ENCODE data around the gene NCDN.
A peak's percentile ranks its signal among the peaks of the same experiment; 100 is the strongest.

Gene NCDN

GRCh38 chr1:35555601-35556477, 1.8 kb upstream of the NCDN start:
- no peak for DNase-seq

DNA sequence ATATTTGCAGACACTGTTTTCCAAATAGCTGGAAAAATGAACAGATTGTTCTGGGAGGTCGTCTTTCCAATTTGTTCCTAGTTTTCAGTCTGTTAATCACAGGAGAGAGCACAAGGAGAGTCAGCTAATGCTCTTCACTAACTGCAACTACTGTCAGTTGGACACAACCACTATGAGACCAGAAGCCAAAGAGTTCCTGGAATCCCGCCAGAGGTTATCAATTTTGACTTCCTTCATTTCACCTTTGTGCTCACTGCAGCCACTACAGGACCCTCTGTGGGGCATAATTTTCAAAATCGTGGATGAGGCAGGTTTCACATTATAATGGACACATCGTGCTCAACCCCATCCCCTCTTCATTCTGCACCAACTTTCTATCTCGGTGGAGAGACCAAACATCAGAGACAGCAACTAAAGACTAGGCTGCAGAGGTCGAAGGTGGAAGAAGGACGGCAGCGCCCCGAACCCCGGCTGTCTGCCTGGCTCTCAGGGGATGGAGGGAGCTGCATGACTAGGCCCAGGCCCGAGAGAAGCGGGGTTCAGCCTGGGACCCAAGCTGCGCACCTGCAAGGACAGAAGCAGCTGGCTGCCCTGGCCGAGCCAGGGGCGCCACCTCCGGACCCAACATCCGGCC, 998 bp upstream of the NCDN start:
- no peak for DNase-seq

GRCh38 chr1:35557118-35557610, 435 bp upstream of the NCDN start, which contains the start of gene KIAA0319L:
Gene KIAA0319L, minus strand, starts transcription at chr1:35557403. Its CDS starts 2,912 bp downstream, at chr1:35554491.
- DNase-seq, result no peak

GRCh38 chr1:35558374-35559316, 1.0 kb downstream of the NCDN start:
- peak in 1 of 2 donors; percentile 41 for DNase-seq

DNA sequence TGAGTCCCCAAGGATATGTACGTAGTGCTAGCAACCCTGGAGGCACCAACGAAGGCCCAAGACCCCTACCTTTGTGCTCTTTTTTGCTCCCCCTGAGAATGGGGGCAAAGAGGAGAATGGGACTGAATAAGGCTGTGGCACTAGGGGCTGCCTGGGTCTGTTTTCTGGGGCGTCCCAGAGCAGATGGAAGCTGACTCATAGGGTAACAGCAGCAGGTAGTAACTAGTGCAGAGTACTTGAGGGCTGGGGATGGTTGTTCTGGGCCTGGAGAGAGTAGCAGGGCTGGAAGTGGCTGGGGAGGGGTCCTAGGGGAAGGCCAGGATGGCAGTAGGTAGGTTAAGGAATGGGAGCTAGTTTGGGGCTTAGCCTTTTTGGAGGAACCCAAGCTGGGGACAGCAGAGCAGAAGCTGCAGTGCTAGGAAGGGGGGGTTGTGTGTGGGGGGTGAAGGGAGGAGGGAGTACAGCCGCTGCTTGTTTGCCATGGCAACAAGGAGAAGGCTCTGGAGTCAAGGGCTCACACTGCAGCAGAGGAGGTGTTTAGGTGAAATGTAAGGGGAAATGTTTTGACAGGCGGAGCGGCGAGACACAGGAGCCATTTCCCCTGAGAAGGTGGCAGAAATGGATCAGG, 1.8 kb downstream of the NCDN start:
- peak; percentile 35 to 43 for DNase-seq

DNA sequence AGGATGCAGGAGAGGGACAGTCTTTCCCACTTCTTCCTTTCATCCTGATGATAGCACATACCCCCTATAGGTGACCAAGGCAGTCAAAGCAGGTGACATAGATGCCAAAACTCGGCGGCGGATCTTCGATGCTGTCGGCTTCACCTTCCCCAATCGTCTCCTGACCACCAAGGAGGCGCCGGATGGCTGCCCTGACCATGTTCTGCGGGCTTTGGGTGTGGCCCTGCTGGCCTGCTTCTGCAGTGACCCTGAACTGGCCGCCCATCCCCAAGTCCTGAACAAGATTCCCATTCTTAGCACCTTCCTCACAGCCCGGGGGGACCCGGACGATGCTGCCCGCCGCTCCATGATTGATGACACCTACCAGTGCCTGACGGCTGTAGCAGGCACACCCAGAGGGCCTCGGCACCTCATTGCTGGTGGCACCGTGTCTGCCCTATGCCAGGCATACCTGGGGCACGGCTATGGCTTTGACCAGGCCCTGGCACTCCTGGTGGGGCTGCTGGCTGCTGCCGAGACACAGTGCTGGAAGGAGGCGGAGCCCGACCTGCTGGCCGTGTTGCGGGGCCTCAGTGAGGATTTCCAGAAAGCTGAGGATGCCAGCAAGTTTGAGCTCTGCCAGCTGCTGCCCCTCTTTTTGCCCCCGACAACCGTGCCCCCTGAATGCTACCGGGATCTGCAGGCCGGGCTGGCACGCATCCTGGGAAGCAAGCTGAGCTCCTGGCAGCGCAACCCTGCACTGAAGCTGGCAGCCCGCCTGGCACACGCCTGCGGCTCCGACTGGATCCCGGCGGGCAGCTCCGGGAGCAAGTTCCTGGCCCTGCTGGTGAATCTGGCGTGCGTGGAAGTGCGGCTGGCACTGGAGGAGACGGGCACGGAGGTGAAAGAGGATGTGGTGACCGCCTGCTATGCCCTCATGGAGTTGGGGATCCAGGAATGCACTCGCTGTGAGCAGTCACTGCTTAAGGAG, 2.9 kb downstream of the NCDN start:
- DNase-seq, result no peak

- DNase-seq, result no peak
These were observed 3.8 kb downstream of the NCDN start for GRCh38 chr1:35561297-35561971.

GRCh38 chr1:35561972-35562680, 4.5 kb downstream of the NCDN start:
- DNase-seq, result no peak

DNA sequence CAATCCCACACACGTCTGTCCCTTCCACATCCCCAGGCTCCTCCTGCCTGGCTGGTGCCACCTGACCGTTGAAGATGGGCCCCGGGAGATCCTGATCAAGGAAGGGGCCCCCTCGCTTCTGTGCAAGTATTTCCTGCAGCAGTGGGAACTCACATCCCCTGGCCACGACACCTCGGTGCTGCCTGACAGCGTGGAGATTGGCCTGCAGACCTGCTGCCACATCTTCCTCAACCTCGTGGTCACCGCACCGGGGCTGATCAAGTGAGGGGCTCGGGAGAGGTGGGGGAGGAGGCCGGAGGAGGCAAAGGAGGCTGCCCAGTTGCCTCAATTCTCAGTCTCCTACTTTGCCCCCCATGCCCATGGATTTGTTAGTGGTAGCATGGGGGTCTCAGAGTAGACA, 5.6 kb downstream of the NCDN start:
- DNase-seq, result no peak

GRCh38 chr1:35564037-35564883, 6.7 kb downstream of the NCDN start:
- peak; percentile 77 to 81 for DNase-seq

DNA sequence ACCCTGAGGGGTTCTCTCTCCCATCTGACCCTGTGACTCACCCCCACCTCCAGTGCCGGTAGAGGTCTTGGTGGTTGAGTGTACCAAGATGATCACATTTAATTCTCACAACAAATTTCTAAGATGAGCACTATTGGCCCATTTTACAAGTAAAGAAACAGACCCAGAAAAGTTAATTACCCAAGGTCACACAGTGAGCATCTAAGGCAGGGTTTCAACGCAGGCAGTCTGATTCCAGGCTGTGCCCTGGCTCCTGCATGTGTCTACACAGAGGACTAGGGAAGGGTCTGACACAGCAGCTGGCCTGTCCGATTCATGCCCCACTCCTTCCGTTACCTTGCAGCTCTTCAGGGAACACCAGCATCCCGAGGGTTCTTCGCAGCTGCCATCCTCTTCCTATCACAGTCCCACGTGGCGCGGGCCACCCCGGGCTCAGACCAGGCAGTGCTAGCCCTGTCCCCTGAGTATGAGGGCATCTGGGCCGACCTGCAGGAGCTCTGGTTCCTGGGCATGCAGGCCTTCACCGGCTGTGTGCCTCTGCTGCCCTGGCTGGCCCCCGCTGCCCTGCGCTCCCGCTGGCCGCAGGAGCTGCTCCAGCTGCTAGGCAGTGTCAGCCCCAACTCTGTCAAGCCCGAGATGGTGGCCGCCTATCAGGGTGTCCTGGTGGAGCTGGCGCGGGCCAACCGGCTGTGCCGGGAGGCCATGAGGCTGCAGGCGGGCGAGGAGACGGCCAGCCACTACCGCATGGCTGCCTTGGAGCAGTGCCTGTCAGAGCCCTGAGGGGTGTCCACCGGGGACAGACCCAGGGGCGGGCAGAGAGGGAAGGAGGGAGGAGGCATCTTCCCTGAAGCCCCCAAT, 7.5 kb downstream of the NCDN start:
- no peak for DNase-seq

GRCh38 chr1:35565742-35566133, 8.1 kb downstream of the NCDN start:
- DNase-seq, result no peak

GRCh38 chr1:35567947-35568558, 10.5 kb downstream of the NCDN start:
- DNase-seq, result no peak

GRCh38 chr1:35568975-35569395, 11.4 kb downstream of the NCDN start:
- DNase-seq, result peak; percentile 64 to 71

GRCh38 chr1:35569936-35570335, 12.3 kb downstream of the NCDN start:
- DNase-seq, result no peak

GRCh38 chr1:35570589-35571137, 13.1 kb downstream of the NCDN start:
- DNase-seq, result no peak

DNA sequence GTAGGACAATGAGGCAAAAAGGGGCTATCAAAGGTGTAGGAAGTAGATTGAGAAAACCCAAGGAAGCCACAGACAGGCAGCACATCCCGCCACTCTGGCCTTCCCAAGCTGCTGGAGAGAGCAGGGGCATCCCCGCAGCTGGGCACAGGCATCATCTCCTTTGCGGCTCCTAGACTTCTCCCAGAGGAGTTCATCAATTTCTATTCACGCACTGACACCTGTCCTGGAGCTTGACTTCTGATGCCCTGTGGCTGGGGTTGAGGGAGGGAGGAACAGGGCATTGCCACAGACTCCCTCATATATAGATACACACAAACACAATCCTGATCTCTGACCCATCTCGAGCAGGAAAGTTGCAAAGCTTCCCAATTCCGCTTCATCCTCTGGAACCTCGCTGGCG, 13.7 kb downstream of the NCDN start:
- DNase-seq, result no peak
